ENCODE results near the gene ANKRD23.

ANKRD23 gene

DNA sequence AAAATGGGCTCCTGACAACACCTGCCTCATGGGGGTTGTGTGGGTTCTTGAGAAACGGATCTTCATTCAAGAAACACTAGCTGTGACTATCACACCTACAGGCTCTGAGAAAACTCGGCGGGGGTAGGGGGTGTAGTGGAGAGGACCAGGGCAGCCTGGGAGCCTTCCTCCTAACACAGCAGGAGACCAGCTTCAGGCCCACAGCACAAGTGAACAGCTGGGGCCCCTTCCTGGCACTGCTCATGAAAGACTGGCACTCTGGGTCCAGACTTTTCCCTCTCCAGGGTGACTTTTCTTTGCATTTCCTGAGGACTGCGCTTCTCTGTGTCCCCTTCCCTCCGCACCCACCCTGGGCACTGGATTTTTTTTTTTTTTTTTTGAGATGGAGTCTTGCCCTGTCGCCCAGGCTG is 33.2 kb upstream of the ANKRD23 start:
- no peak for DNase-seq

DNA sequence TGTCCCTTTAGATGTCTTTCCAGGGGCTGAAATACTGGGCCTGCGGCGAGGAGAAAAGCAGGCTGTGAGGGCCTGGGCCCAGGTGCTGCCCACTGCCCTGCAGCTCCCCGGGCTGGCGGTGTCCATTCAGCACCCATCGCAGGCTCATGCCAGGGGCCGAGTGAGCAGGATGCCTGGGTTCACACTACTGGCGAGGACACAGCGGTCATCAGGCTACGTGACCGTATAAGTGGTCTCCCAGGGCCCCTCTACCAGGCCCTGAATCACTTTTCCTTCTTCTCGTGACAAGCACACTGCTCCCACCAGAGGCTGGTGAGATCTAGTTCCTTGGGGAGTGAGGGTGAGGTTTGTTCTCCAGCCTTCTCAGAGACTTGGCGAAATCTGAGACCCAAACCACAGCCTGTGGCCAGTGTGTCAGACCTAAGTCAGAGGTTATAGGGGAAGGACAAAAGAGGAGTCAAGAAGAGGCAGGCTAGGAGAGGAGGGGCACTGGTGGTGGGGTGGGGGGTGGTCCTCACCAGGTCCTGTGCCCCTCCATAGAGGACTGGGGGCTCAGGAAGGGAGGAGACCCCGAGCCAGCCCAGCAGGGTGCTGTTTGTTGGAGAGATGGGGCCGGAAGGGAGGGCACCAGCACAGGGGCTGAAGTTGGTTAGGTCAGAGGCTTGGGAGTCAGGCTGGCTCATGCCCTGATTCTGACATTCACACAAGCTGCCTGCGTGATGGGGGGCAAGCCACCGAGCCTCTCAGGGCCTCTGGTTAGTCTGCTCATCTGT is 32.6 kb upstream of the ANKRD23 start:
- no peak for DNase-seq

DNA sequence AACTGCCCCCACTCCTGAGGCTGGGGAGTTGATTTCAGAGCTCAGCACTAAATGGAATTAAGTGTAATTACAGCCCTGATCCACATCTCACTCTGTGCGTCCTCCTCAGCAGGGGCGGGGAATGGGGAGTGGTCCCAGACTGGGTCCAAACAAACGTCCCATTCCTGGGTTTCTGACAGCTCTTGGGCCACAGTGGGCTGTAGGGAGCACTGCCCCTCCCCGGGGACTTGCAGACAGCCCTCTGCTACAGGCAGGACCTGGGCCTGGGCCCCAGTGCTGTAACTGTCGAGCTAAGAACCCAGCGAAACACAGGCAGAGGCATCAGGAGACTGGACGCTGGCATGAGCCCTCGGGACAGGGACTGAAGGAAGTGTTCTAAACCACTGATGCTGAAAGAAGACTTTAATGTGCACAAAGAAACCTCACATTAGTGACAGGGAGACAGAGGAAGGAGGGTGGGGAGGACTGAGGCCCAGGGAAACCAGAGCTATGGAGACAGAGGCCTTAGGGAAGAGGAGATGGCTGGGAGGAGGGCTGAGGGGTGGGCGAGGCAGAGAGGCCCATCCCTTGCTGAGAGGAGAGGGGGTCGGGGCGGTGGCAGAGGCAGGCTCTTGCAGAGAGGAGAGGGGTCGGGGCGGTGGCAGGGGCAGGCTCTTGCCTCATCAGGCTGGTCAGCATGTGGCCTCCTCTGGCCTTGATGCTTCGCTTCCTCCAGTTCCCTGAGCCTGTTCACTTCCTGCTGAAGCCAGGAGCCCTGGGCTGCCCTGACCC is 31.9 kb upstream of the ANKRD23 start:
- DNase-seq = no peak

DNA sequence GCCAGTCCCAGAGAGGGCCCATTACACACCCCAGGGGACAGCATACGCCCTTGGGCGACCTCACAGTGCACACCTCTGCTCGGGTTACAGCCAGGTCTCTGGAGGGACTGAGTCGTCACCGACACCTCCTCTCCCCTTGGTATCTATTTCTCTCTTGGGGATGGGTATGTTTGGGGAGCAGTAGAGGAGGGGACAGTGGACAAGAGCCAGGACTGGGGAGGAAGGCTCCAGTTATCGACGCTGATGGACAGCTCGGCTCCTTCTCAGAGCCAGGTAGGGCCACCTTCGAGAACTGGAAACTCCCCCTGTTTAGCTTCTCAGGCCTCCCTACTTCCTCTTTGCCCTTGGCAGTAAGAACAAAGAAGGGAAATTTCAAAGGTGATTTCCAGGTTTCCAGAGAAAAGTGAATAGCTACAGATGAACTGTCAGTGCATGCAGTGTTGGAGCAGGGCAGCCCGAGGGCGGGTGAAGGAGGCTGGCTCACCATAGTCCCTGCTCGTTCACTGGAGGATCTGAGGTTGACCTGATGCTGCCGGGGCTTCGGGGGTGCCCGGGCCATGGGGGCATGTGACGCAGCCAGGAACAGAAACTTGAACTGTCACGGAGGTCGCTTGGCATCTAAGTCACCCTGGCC is 30.5 kb upstream of the ANKRD23 start:
- no peak for DNase-seq

DNA sequence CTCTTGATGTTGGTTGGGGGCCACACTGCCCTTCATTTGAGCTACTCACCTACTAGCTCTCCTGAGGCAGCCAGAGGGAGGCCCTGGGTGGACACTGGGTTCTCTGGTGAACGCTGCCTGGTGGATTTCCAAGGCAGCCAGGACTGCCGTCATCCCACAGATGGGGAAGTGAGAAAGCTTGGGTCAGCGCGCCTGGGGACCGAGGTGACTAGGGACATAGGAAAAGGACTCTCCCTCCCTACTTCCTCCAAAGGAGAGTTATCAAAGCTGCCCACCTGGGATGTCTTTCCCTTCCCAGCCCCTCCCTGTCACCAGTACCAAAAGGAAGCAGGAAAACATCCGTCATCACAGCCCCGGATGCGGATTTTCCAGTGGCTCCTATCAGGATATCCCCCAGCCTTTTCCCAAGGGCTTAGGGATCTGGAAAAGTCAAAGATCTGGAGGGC is 29.9 kb upstream of the ANKRD23 start:
- no peak for DNase-seq

DNA sequence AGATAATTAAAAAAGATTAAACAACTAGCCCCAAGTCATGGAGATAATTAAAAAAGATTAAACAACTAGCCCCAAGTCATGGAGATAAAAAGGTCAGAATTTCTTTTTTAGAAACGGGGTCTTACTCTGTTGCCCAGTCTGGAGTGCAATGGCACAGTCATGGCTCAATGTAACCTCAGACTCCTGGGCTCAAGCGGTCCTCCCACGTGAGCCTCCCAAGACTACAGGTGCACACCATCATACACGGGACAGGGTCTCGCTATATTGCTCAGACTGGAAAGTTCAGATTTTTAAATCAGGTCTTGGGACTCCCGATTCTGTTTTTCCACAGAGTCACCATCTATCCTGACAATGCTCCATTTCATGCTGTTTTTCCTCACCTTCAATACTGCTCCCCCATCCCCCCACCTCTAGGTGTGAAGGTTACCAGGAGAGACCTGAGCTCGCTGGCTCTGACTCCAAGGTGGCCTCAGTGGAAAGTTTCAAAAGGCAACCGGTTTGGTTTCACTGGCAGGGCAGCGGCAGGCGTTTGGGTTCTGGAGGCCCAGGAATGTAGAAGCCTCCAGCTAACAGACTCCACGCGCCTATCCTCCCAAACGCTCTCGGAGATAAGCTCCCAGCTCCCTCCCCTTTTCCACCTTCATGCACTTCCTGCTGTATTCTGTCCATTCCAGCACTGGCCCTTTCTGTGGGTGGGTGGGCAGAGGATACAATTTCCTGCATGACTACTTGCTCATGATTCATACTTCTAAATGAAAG is 28.9 kb upstream of the ANKRD23 start:
- DNase-seq = no peak

DNA sequence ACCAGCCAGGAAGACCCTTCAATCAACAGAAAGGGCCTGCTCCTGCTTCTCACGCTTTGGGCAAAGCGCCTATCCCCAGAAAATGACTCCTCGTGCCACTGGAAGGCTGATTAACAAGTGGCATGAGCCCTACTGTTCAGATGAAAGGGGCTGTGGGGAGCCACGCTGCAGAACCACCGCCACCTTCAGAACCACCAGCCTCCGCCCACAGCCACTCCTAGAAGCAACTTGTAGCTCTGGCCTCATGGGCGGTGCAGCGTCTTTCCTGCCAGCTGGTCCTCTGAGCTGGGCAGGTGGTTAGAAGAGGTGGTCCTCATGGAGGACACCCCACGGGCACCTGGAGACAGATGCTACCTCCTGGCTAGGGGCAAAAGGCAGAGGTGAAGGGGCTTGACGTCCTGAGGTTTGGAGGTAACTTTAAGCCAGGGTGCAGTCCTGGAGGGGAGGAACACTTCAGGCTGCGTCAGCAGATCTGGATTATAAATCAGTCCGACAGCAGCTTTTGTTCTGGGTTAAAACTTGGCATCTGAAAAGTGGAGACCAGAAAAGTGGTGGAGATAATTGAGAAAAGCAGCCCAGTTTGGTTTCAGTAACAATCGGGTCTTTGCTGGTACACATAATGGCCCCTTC is 26.9 kb upstream of the ANKRD23 start:
- no peak for DNase-seq

DNA sequence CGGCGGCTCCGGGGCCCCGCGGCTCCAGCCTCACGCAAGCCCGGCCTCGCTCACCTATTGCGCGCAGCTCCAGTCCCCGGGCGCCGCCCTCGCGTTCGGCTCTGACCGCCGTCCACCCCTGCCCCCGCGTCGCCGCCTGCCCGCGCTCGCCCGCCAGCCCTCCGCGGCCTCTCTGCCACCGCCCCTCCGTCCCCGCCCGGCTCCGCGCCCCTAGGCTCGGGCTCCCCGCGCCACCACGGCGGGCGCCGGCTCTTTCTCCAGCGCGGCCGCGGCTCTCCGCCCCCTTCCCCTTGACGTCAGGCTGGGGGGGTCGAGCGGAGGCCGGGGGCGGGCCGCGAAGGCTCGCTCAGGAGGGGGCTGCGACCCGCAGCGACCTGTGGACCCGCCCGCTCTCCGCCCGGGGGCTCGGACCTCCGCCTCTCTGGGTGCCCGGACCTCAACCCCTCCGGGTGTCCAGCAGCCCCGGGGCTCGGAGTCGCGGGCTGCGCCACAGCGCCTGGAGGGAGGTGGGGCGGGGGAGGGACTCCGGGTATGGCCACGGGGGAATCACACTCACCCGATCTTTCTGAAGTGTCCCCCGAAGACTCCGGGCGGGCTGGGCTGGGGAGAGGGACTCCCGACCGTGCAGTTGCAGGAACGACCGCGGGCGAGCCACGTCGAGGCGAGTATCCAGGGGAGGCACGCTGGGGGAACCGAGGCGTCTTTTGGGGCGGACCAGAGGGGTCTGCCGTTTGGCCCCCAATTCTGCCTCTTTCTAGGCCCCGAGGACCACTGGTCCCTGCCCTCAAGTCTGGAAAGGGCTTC is 26.2 kb upstream of the ANKRD23 start, which contains the start of gene SEMA4C:
Gene SEMA4C (minus strand): TSS at position 259 of the 804 bp plus-strand sequence. CDS start 2,194 bp downstream, outside the sequence.
- no peak for DNase-seq

DNA sequence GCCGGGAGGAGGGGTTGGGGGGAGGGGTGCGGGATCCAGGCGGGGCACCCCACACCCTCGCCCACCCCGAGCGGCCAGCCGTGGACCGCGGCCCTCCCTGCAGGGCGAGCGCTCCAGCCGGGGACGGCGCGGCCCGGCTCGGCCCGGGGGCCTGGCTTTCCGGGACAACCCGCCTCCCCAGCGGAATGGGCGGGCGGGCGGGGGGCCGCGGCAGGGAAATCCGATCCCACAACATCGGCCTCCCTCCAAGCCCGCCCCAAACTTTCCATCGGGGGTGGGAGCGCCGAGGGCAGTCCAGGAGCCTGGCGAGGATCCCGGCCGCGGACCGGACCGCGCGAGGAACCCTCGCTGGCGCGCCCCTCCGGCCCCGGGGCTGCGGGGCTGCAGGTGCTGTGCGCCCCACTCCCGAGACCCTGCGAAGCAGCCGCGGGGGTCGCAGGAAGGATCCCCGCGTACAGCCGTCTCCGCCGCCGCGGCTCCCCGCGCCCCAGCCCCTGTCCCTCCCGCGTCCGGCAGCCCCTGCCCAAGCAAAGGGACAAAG is 25.5 kb upstream of the ANKRD23 start:
- DNase-seq = no peak

DNA sequence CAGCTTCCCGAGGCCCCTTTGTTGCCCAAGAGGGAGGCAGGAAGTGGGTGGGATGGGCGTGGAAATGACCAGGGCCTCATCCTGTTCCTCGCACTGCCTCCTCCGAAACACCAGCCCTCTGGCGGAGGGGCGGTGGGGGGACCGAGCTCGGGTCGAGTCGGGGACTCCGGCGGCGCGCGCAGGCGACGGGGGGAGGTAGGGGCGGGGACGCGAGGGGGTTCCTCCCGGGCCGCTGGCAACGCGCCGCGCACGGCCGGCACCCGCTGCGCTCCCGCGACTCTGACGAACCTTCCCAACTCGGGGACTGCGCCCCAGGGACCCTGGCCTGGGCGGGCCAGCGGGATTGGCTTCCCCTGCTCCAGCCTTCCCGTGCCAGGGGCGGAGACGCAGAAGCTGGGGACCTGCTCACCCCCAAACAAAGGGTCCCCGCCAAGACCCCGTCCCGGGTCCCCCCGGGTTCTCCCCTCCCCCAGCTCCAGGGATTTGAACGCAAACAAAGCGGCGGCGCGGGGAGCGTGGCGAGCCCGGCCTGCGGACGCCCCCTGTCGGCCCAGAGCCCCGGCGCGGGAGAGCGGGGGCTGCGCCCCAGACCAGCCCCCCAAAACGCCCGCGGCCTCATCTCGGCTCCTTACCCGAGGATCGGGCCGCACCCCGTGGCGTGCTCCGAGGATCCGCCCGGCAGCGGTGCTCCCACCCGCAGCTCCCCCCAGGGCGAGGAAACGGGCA is 24.9 kb upstream of the ANKRD23 start:
- DNase-seq = peak; percentile 52

DNA sequence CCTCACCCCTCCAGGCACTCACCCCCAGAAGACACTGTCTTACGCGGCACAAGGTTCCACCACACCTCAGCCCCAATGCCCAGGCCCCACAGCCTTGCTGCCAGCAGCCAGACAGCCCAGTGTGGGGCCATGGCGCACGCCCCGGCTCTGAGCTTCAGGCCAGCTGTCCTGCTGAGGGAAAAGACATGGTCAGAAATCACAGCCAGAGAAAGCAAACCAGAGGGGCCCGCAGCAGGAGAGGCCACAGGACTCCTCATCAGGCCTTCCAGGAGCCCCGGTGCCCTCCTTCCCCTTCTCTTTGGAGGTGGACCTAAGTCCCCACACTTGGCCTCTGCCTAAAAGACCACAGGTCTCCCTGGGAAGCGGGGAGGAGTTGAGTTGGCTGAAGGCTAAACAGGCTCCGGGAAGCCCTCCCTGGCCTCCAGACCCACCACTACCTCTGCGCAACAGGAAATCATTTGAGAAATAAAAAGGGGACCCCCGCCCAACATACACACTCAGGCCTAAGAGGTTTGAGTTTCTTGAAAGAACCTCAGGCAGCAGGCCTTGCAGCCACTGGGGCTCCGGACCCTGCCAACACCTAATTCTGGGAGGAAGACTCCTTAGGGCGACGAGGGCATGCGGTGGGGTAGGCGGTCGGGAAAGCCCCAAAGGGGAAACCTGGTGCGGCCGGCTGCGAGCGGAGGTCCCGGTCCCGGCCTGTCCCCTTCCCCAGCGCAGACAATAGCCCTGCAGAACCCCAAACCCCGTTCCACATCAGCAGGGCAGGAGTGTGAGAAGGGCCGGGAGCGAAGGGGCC is 24.1 kb upstream of the ANKRD23 start:
- DNase-seq = no peak

DNA sequence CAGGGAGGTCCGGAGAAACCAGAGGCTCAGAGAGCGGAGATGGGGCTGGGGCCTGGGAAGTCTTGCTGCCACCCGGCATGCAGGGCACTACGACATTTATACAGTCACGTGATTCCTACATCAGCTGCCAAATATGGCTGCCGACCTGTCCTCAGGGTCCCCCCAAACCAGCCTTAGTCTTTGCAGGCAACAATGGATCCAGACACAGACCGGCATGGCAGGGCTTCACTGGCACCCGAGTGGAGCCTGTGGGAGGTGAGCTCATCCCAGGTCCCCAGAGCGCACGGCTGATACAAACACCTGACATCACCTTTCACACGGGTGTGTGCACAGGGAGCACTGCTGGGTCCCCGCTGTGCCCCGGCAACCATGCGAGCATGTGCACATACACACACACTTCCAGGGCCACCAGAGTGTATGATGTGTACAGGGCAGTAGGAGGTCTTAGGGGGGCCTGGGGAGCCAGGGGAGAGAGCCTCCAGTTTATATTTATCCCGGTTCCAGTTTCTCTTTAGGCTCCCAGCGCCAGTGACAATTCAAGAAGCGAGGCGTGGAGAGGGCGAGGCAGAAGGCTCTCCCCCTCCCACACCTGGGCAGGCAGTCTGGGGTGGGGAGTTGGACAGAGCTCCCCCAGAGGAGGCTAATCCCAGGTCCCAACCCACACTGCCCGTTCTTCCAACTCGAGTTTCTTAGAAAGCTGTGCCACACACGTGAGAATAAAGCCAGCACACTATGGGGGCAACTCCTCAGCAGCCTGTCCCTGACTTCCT is 23.4 kb upstream of the ANKRD23 start:
- no peak for DNase-seq

DNA sequence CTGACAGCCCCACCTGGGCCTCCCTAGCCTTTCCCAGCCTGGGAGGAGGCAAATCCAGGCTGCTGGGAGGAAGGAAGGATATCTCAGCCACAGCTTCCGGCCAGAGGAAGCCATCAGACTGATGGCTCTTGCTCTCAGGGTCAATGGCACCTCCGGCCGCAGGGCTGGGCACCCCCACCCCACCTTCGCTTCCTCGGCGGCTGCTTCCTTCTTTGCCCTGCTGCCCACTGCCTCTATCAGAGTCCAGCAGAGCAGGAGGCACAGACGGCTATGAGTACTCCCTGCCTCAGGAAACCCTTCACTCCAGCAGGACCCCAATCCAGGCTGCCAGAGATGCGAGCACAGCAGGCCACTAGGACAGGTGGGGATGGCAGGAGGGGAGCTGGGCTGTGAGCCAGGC is 22.8 kb upstream of the ANKRD23 start:
- no peak for DNase-seq

DNA sequence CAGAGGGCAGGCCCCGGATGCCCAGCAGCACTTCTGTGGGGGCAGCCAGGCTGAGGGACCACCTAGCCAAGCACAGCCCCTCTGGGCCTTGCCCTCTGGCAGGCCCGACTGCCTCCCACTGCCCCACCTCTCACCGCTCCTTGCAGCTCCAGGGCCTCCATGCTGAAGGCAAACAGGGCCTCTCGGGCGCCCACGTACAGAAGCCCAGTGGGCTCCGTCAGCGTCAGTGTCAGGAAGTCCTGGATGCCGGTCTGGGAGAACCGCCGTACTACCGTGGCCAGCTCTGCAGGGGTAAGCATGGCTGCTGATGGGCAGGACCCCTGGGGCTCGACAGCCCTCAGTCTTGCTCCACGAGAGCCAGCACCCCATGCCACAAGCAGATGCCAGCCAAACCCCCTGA is 22.3 kb upstream of the ANKRD23 start:
- no peak for DNase-seq

DNA sequence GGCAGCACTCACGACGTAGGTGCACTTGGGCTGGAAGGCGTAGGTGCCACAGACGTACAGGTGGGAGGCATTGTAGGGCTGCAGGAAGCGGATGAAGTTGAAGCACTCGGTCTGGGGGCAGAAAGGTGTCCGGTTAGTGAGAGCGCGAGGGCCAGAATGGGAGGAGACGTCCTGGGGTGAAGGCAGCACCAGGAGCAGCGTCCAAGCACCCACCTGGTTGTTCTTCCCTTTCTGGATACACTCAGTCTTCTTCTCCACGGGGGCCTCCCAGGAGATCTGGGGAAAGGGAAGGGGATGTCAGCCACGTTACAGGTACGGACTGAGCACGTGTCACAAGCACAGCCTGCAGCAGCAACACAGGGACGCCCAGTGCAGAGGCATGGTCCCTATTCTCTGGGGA is 21.8 kb upstream of the ANKRD23 start:
- no peak for DNase-seq

DNA sequence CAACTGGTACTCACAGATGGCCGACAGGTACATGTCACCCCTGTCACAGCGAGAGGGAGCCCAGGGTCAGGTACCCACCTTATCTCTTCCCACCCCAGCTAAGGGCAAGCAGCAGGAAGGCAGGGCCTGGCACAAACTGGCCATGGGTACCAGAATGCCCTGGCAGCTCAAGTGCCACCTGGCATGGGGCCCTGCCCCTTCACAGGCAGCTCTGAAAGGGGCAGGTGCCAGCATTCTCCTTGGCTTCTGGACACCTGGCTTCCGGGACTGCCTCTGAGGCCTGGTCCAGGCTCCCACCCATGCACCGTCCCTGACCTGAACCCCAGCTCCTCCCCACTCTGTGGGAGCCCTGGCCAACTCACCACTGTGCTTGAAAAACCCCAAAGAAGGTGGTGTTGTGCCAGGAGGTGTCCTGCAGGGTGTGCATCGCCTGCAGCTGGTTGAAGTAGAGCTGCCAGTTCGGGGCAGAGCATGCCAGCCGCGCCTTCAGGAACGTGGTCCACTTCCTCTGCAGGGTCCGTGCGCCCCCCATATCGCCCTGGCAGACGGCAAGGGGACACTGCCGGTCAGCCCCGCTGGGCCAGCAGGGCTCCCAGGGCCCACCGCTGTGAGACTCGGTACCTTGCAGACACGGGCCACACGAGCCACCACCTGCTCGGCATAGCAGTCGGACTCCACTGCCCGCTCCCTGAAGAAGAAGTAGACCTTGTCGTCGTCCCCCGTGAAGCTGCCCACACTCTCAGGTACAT is 20.7 kb upstream of the ANKRD23 start:
- DNase-seq = no peak

DNA sequence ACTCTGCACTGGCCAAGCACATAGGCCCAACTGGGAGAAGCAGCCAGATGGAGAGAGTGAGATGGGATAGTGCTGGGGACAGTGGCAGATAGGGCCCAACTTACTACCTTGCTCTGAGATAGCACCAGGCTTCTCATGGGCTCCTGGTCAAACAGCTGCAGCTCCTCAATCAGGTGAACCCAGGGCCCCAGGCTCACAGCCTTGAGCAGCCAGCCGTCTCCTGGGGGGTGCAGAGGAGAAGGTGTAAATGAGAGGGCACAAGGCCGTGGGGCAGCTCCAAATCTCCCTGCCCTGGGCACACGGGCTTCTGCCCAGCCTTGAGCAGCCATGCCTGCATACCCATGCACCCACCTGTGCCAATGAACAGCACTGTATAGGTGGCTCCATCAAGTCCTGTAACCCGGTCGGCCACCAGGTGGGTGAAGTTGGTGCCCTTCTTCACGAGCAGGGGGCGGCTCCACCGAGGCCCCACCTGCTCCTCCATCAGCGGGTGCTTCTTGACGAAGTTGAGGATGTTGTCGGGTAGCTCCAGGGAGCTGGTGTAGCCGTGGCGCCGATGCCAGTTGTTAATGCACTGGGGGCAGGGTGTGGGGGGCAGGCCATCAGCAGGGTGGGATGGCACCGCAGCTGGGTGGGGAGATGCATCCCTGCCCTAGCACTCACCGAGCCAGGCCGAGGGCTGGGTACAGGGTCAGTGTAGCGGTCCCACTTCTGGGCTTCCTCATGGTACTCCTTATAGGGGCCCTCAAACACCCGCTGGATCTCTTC is 19.9 kb upstream of the ANKRD23 start:
- DNase-seq = no peak
